ENCODE results near the gene RETSAT.

The RETSAT gene

GRCh38 chr2:85329181-85329651 lies 25.1 kb downstream of the RETSAT start:
- H2AFZ ChIP-seq (ENCODE audit: low read length): no peak overlapping the region
- no peaks in the 10 kb centered on the region for H3K9me2 ChIP-seq (replicated peaks; ENCODE audit: low read depth, low read length)
- peak overlapping the region; percentile 82 for H3K4me3 ChIP-seq (ENCODE audit: low read length, poor library complexity, severe bottlenecking)
- no peaks in the 10 kb centered on the region for H3K27me3 ChIP-seq (ENCODE audit: insufficient read depth, low read length, poor library complexity, severe bottlenecking)
- H3F3A ChIP-seq (ENCODE audit: low read depth): no peaks in the 10 kb centered on the region
- no peaks in the 10 kb centered on the region for H3K9me3 ChIP-seq (ENCODE audit: insufficient read depth, low read depth, low read length)
- H4K20me1 ChIP-seq (ENCODE audit: insufficient read depth, low read length, poor library complexity, severe bottlenecking): peaks cover 33% of the 10 kb centered on the region
- TF ChIP-seq CTCF (conservative IDR thresholded peaks at IDR 0.05; ENCODE audit: low read length) (no peak), EZH2phosphoT487 (IDR thresholded peaks at IDR 0.05; ENCODE audit: borderline replicate concordance) (no peak)
- H3K4me2 ChIP-seq (ENCODE audit: low read depth, low read length, poor library complexity, severe bottlenecking): peak overlapping the region; percentile 66
- peaks cover 26% of the 10 kb centered on the region for H3K4me1 ChIP-seq (ENCODE audit: insufficient read depth, low read length, poor library complexity, severe bottlenecking)
- H3K9ac ChIP-seq (ENCODE audit: low read depth, low read length, poor library complexity, severe bottlenecking): peak overlapping the region; percentile 90
- peaks cover 45% of the 10 kb centered on the region for H3K79me2 ChIP-seq (ENCODE audit: insufficient read depth, low read length)
- peaks cover 8% of the 10 kb centered on the region; the same call in 1 of the 2 replicates for H3K36me3 ChIP-seq (ENCODE audit: insufficient read depth, low read length)

GRCh38 chr2:85327822-85328617 lies 26.3 kb downstream of the RETSAT start, which contains the start of gene TGOLN2:
Gene TGOLN2 (minus strand): TSS chr2:85327989. CDS start chr2:85327962, 27 bp downstream.
- H4K20me1 ChIP-seq (ENCODE audit: insufficient read depth, low read length, poor library complexity, severe bottlenecking): peaks cover 43% of the 10 kb centered on the region
- peak within 1 kb of the TSS; percentile 90 for H3K9ac ChIP-seq (ENCODE audit: low read depth, low read length, poor library complexity, severe bottlenecking)
- peak within 1 kb of the TSS; percentile 69 for H2AFZ ChIP-seq (ENCODE audit: low read length)
- H3K4me1 ChIP-seq (ENCODE audit: insufficient read depth, low read length, poor library complexity, severe bottlenecking): peaks cover 32% of the 10 kb centered on the region
- TF ChIP-seq CTCF (conservative IDR thresholded peaks at IDR 0.05; ENCODE audit: low read length): no peak
- no peak for TF ChIP-seq EZH2phosphoT487 (IDR thresholded peaks at IDR 0.05; ENCODE audit: borderline replicate concordance)
- H3K79me2 ChIP-seq (ENCODE audit: insufficient read depth, low read length): peaks cover 57% of the 10 kb centered on the region
- peaks cover 17% of the 10 kb centered on the region; the same call in 1 of the 2 replicates for H3K36me3 ChIP-seq (ENCODE audit: insufficient read depth, low read length)
- H3F3A ChIP-seq (ENCODE audit: low read depth): no peaks in the 10 kb centered on the region
- no peaks in the 10 kb centered on the region for H3K27me3 ChIP-seq (ENCODE audit: insufficient read depth, low read length, poor library complexity, severe bottlenecking)
- H3K9me3 ChIP-seq (ENCODE audit: insufficient read depth, low read depth, low read length): no peaks in the 10 kb centered on the region
- peak within 1 kb of the TSS; percentile 98 for H3K4me2 ChIP-seq (ENCODE audit: low read depth, low read length, poor library complexity, severe bottlenecking)
- no peaks in the 10 kb centered on the region for H3K9me2 ChIP-seq (replicated peaks; ENCODE audit: low read depth, low read length)
- H3K4me3 ChIP-seq (ENCODE audit: low read length, poor library complexity, severe bottlenecking): peak within 1 kb of the TSS; percentile 82

- no peak for TF ChIP-seq EZH2phosphoT487 (IDR thresholded peaks at IDR 0.05; ENCODE audit: borderline replicate concordance)
- TF ChIP-seq CTCF (conservative IDR thresholded peaks at IDR 0.05; ENCODE audit: low read length): no peak
- peaks cover 50% of the 10 kb centered on the region for H4K20me1 ChIP-seq (ENCODE audit: insufficient read depth, low read length, poor library complexity, severe bottlenecking)
- H3K4me3 ChIP-seq (ENCODE audit: low read length, poor library complexity, severe bottlenecking): peak overlapping the region; percentile 82
- peak overlapping the region; percentile 98 for H3K4me2 ChIP-seq (ENCODE audit: low read depth, low read length, poor library complexity, severe bottlenecking)
- H3K4me1 ChIP-seq (ENCODE audit: insufficient read depth, low read length, poor library complexity, severe bottlenecking): peaks cover 40% of the 10 kb centered on the region
- H2AFZ ChIP-seq (ENCODE audit: low read length): no peak overlapping the region
- no peaks in the 10 kb centered on the region for H3K9me3 ChIP-seq (ENCODE audit: insufficient read depth, low read depth, low read length)
- H3K9ac ChIP-seq (ENCODE audit: low read depth, low read length, poor library complexity, severe bottlenecking): peak overlapping the region; percentile 90
- H3F3A ChIP-seq (ENCODE audit: low read depth): no peaks in the 10 kb centered on the region
- peaks cover 65% of the 10 kb centered on the region for H3K79me2 ChIP-seq (ENCODE audit: insufficient read depth, low read length)
- peaks cover 24% of the 10 kb centered on the region; the same call in 1 of the 2 replicates for H3K36me3 ChIP-seq (ENCODE audit: insufficient read depth, low read length)
- H3K9me2 ChIP-seq (replicated peaks; ENCODE audit: low read depth, low read length): no peaks in the 10 kb centered on the region
- no peaks in the 10 kb centered on the region for H3K27me3 ChIP-seq (ENCODE audit: insufficient read depth, low read length, poor library complexity, severe bottlenecking)
Observed at GRCh38 chr2:85327160-85327821, 27.0 kb downstream of the RETSAT start.

All from Loucy (cell line).